Astrocyte of the cerebellum (primary cell): ENCODE results near the gene NTM.

Experiments used
- DNase-seq: peaks from one replicate; pipeline ENCODE4 v3.0.0-alpha.2; 2011; ENCODE audit warnings: low read depth
- H3K4me3 ChIP-seq: 2 replicates; pipeline ENCODE4 v1.5.1; 2011; ENCODE audit warnings: mild to moderate bottlenecking, low read depth, low read length, moderate library complexity
- in situ Hi-C: cut with HindIII; loops from 2 replicates; pipeline ENCODE4 v1.10.0; 2017; ENCODE audit warnings: low sequenced_read_pairs
- TF ChIP-seq, protein P1 (sequence below): IDR thresholded peaks from 2 replicates; pipeline ENCODE4 v1.5.1; 2012; ENCODE audit warnings: low read length, low read depth, moderate library complexity, mild to moderate bottlenecking; ENCODE audit errors: missing control alignments

NTM gene

DNA sequence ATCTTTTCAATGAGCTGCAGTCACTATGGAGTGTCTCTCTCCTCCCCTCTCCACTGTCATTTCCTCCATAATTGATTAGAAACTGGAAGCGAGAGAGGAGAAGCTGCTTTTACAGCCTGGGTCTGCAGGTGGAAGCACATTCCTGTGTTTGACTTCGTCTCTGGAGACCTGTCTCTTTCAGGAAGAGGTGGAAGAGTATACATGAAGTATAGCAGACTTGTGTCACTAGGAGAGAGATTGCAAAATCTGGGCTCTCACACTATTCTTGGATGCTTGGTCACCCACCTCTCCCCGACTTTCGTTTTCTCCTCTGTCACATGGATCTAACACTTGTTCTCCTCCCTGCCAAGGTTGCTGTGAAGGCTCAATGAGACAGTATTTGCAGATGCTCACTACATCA, 323.3 kb downstream of the NTM start:
- no peak for DNase-seq
- in situ Hi-C loops = no loop called here
- TF ChIP-seq, protein P1, sequence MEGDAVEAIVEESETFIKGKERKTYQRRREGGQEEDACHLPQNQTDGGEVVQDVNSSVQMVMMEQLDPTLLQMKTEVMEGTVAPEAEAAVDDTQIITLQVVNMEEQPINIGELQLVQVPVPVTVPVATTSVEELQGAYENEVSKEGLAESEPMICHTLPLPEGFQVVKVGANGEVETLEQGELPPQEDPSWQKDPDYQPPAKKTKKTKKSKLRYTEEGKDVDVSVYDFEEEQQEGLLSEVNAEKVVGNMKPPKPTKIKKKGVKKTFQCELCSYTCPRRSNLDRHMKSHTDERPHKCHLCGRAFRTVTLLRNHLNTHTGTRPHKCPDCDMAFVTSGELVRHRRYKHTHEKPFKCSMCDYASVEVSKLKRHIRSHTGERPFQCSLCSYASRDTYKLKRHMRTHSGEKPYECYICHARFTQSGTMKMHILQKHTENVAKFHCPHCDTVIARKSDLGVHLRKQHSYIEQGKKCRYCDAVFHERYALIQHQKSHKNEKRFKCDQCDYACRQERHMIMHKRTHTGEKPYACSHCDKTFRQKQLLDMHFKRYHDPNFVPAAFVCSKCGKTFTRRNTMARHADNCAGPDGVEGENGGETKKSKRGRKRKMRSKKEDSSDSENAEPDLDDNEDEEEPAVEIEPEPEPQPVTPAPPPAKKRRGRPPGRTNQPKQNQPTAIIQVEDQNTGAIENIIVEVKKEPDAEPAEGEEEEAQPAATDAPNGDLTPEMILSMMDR = no peak
- no peak overlapping the region for H3K4me3 ChIP-seq

GRCh38 chr11:131694526-131695424, 324.4 kb downstream of the NTM start:
- H3K4me3 ChIP-seq = no peak overlapping the region
- TF ChIP-seq, protein P1 = peak; percentile 90
- DNase-seq = peak; percentile 36
- in situ Hi-C loops = no loop called here

GRCh38 chr11:131695889-131696429, 325.5 kb downstream of the NTM start:
- TF ChIP-seq, protein P1 = no peak
- no peak for DNase-seq
- no peak overlapping the region for H3K4me3 ChIP-seq
- in situ Hi-C loops = no loop called here

DNA sequence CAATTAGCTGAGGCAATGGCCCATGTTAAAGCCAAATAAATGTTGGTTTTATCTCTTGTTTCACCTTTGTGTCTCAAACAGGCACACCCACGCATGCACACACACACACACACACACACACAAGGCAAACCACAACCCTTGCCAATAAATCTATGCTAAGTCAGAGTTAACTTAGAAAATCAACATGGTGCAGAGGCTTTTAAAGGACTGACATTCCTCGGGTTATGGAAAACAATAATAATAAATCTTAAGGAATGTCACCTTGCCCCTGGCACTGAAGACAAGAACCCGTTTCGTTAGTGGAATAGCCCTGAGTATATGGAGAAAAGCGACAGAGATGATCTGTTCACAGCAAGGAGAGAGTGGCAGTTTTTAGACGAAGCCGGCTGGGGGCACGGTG, 326.3 kb downstream of the NTM start:
- no peak overlapping the region for H3K4me3 ChIP-seq
- TF ChIP-seq, protein P1 = no peak
- in situ Hi-C loops = no loop called here
- DNase-seq = no peak

GRCh38 chr11:131703311-131703710, 332.9 kb downstream of the NTM start:
- in situ Hi-C loops = no loop called here
- TF ChIP-seq, protein P1 = no peak
- no peak for DNase-seq
- H3K4me3 ChIP-seq = no peak overlapping the region

GRCh38 chr11:131704682-131705081, 334.3 kb downstream of the NTM start:
- TF ChIP-seq, protein P1 = no peak
- in situ Hi-C loops = no loop called here
- no peak for DNase-seq
- no peak overlapping the region for H3K4me3 ChIP-seq
